ENCODE results near the gene PALLD.

Gene PALLD

GRCh38 chr4:168621806-168622589 is 125.1 kb downstream of the PALLD start:
- H3K27ac ChIP-seq (ENCODE audit: extremely low read depth, low read depth, low read length) = no peak overlapping the region
- H3K4me3 ChIP-seq (ENCODE audit: low read depth, low read length) = no peak overlapping the region
- no peaks in the 10 kb centered on the region for H3K4me1 ChIP-seq (ENCODE audit: control insufficient read depth, insufficient read depth, low read length)
- ChIA-PET POLR2A (no interaction called here), CTCF (no interaction called here)
- no peaks in the 10 kb centered on the region for H3K9me3 ChIP-seq (ENCODE audit: control insufficient read depth, insufficient read depth, low read depth, low read length)
- no peaks in the 10 kb centered on the region for H3K36me3 ChIP-seq (ENCODE audit: control insufficient read depth in 2 of 2, insufficient read depth in 1 of 2, low read length in 2 of 2)
- TF ChIP-seq ZNF521 (tag by site-specific recombination; IDR thresholded peaks at IDR 0.05) = no peak
- no peak for TF ChIP-seq ZNF530 (tag by site-specific recombination; IDR thresholded peaks at IDR 0.05; ENCODE audit: low read depth)
- TF ChIP-seq, protein P1, sequence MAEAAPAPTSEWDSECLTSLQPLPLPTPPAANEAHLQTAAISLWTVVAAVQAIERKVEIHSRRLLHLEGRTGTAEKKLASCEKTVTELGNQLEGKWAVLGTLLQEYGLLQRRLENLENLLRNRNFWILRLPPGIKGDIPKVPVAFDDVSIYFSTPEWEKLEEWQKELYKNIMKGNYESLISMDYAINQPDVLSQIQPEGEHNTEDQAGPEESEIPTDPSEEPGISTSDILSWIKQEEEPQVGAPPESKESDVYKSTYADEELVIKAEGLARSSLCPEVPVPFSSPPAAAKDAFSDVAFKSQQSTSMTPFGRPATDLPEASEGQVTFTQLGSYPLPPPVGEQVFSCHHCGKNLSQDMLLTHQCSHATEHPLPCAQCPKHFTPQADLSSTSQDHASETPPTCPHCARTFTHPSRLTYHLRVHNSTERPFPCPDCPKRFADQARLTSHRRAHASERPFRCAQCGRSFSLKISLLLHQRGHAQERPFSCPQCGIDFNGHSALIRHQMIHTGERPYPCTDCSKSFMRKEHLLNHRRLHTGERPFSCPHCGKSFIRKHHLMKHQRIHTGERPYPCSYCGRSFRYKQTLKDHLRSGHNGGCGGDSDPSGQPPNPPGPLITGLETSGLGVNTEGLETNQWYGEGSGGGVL (tag by site-specific recombination; IDR thresholded peaks at IDR 0.05) = no peak
- no peak for TF ChIP-seq ZNF211 (tag by site-specific recombination; IDR thresholded peaks at IDR 0.05; ENCODE audit: low read depth)
- no peak for TF ChIP-seq ZNF146 (tag by site-specific recombination; IDR thresholded peaks at IDR 0.05)
- no peak for TF ChIP-seq ZSCAN23 (tag by site-specific recombination; IDR thresholded peaks at IDR 0.05)
- TF ChIP-seq, protein P2, sequence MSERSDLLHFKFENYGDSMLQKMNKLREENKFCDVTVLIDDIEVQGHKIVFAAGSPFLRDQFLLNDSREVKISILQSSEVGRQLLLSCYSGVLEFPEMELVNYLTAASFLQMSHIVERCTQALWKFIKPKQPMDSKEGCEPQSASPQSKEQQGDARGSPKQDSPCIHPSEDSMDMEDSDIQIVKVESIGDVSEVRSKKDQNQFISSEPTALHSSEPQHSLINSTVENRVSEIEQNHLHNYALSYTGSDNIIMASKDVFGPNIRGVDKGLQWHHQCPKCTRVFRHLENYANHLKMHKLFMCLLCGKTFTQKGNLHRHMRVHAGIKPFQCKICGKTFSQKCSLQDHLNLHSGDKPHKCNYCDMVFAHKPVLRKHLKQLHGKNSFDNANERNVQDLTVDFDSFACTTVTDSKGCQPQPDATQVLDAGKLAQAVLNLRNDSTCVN (tag by site-specific recombination; optimal IDR thresholded peaks at IDR 0.05) = no peak
- TF ChIP-seq ZNF404 (tag by site-specific recombination; IDR thresholded peaks at IDR 0.05) = no peak
- no peak for TF ChIP-seq ZNF280D (tag by site-specific recombination; IDR thresholded peaks at IDR 0.05)
- TF ChIP-seq, protein P3, sequence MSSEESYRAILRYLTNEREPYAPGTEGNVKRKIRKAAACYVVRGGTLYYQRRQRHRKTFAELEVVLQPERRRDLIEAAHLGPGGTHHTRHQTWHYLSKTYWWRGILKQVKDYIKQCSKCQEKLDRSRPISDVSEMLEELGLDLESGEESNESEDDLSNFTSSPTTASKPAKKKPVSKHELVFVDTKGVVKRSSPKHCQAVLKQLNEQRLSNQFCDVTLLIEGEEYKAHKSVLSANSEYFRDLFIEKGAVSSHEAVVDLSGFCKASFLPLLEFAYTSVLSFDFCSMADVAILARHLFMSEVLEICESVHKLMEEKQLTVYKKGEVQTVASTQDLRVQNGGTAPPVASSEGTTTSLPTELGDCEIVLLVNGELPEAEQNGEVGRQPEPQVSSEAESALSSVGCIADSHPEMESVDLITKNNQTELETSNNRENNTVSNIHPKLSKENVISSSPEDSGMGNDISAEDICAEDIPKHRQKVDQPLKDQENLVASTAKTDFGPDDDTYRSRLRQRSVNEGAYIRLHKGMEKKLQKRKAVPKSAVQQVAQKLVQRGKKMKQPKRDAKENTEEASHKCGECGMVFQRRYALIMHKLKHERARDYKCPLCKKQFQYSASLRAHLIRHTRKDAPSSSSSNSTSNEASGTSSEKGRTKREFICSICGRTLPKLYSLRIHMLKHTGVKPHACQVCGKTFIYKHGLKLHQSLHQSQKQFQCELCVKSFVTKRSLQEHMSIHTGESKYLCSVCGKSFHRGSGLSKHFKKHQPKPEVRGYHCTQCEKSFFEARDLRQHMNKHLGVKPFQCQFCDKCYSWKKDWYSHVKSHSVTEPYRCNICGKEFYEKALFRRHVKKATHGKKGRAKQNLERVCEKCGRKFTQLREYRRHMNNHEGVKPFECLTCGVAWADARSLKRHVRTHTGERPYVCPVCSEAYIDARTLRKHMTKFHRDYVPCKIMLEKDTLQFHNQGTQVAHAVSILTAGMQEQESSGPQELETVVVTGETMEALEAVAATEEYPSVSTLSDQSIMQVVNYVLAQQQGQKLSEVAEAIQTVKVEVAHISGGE (tag by site-specific recombination; conservative IDR thresholded peaks at IDR 0.05; ENCODE audit: low read depth) = no peak
- no peak for TF ChIP-seq PRDM2 (tag by site-specific recombination; IDR thresholded peaks at IDR 0.05; ENCODE audit: borderline replicate concordance)
- TF ChIP-seq ZXDB (tag by site-specific recombination; IDR thresholded peaks at IDR 0.05) = no peak
- TF ChIP-seq FEZF1 (tag by site-specific recombination; IDR thresholded peaks at IDR 0.05) = no peak
- TF ChIP-seq ZNF837 (tag by site-specific recombination; IDR thresholded peaks at IDR 0.05) = no peak
- TF ChIP-seq ZNF133 (tag by site-specific recombination; IDR thresholded peaks at IDR 0.05) = no peak

All from HEK293 (cell line).